IMR-90 (cell line): ENCODE results near the gene U2SURP.

Experiments
- CTCF ChIP-seq: conservative IDR thresholded peaks from 2 replicates; pipeline ENCODE4 v1.5.1; 2012; ENCODE audit warnings: mild to moderate bottlenecking, low read depth, low read length, improper control_type of control experiment
- FOS ChIP-seq: fragments of 150-350 bp; IDR thresholded peaks from 2 replicates; pipeline ENCODE4 v1.6.1; 2016; ENCODE audit warnings: low read depth, low read length

GRCh38 chr3:143068059-143068458 is 66.7 kb downstream of the U2SURP start:
- TF ChIP-seq CTCF, result no peak
- no peak for TF ChIP-seq FOS
